Stomach (tissue), 4 donors: ENCODE results near the gene HMGCR.

Experiments
- EP300 ChIP-seq: sonication (generic); formaldehyde crosslinking; IDR thresholded peaks from one replicate; pipeline ENCODE4 v1.6.1; 2017; ENCODE audit warnings: antibody characterized with exemption
- POLR2A ChIP-seq, 4 donors: fragments of 450-650 bp; IDR thresholded peaks; one replicate each; pipeline ENCODE4 v1.6.1; 2016; ENCODE audit warnings: antibody characterized with exemption in 4 of 4, control low read depth in 2 of 4, mild to moderate bottlenecking in 1 of 4, moderate library complexity in 1 of 4
- POLR2AphosphoS5 ChIP-seq, 3 donors: sonication (generic); formaldehyde crosslinking; IDR thresholded peaks; one replicate each; pipeline ENCODE4 v1.6.1; 2016; ENCODE audit warnings: antibody characterized with exemption in 3 of 3
- TF ChIP-seq, protein P1 (sequence below), 7 experiments: fragments of 450-650 bp in 4 of 7; fragments of 200-600 bp in 3 of 7; sonication (generic) in 3 of 7; IDR thresholded peaks; one replicate each; pipeline ENCODE4 v1.5.1; 2016 to 2019; ENCODE audit warnings: antibody characterized with exemption in 7 of 7, control low read depth in 2 of 7, mild to moderate bottlenecking in 1 of 7

DNA sequence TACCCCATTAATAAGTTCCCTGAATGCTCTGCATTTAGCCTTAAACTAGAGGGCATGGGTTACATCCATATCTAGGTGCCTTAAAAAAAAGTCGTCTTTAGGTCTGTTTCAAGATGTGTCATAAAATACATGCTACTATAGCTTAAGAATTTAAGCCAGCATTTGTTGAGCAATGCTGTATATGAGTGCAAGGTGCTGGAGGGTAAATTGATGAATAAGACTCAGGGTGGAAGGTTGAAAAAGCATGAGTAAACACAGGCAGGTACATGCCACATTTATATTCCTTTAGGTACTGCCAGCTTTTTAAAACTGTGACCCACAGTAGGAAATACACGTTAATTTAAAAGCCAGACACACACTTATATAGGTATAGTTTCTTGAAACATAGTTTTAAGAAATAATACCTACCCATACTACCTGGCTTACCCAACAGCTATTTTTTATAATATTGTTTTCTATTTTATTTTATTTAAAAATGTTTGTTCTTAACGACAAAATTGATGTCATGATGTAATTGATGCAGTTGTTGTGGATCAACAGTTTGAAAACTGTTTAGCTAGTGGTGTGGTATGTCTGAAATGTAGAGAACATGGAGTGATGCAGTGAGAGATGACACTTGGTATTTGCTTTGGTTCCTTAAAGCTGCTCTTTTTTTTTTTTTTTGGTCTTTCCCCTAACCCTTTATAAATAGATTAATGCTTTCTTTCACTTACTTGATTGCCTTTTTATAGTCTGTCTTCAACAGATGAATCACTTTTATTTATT, 3.9 kb downstream of the HMGCR start:
- TF ChIP-seq EP300, result no peak
- no peak for TF ChIP-seq POLR2A (IDR thresholded peaks at IDR 0.05)
- TF ChIP-seq, protein P1, sequence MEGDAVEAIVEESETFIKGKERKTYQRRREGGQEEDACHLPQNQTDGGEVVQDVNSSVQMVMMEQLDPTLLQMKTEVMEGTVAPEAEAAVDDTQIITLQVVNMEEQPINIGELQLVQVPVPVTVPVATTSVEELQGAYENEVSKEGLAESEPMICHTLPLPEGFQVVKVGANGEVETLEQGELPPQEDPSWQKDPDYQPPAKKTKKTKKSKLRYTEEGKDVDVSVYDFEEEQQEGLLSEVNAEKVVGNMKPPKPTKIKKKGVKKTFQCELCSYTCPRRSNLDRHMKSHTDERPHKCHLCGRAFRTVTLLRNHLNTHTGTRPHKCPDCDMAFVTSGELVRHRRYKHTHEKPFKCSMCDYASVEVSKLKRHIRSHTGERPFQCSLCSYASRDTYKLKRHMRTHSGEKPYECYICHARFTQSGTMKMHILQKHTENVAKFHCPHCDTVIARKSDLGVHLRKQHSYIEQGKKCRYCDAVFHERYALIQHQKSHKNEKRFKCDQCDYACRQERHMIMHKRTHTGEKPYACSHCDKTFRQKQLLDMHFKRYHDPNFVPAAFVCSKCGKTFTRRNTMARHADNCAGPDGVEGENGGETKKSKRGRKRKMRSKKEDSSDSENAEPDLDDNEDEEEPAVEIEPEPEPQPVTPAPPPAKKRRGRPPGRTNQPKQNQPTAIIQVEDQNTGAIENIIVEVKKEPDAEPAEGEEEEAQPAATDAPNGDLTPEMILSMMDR (IDR thresholded peaks at IDR 0.05), result no peak
- no peak for TF ChIP-seq POLR2AphosphoS5 (IDR thresholded peaks at IDR 0.05)
